ENCODE data around the gene EXOSC5.

- TF ChIP-seq CTCF (IDR thresholded peaks at IDR 0.05; ENCODE audit: insufficient read depth, low read length, poor library complexity, severe bottlenecking) = no peak
- TF ChIP-seq EZH2phosphoT487 (conservative IDR thresholded peaks at IDR 0.05; ENCODE audit: low read length) = no peak
Observed at GRCh38 chr19:41341669-41342490, 55.3 kb downstream of the EXOSC5 start.

Measured in SU-DHL-6 (cell line).